ENCODE results near the gene RUNX2. TPM values are rescaled to one million over a fixed set of nuclear protein-coding genes. Genes with fewer than 3 reads are reported as not detected.

RUNX2 gene
- total RNA-seq, 3 donors from 2014 or later: 2.7 to 7.3 (median 7.2) TPM

DNA sequence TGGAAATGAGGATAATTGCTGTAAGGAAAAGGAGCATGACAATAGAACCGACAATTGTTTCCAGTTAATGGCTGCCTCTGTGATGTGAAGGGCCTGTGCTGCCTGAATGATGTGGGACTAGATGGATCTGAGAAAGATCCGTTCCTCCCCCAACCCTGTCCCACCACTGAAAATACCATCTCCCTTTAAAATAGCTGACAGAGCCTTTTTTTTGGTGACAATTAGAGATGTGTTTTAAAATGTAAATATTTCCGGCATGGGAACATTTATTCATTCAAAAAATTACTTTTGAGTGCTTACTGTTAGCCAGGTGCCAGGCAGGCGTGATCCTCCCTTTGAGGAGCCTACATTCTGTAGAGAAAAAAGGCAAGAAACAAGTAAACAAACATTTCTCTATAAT is 122.0 kb downstream of the RUNX2 start:
- Histone ChIP-seq H3K27me3 (no peaks in the 10 kb centered on the region), H3K36me3 (no peaks in the 10 kb centered on the region), H3K9me3 (no peaks in the 10 kb centered on the region), H3K27ac (no peak overlapping the region), H3K4me3 (no peak overlapping the region), H3K4me1 (peaks cover 4 to 10% of the 10 kb centered on the region in 2 donors)
- TF ChIP-seq POLR2A (IDR thresholded peaks at IDR 0.05) (no peak), POLR2AphosphoS5 (IDR thresholded peaks at IDR 0.05) (no peak)
- TF ChIP-seq, protein P1, sequence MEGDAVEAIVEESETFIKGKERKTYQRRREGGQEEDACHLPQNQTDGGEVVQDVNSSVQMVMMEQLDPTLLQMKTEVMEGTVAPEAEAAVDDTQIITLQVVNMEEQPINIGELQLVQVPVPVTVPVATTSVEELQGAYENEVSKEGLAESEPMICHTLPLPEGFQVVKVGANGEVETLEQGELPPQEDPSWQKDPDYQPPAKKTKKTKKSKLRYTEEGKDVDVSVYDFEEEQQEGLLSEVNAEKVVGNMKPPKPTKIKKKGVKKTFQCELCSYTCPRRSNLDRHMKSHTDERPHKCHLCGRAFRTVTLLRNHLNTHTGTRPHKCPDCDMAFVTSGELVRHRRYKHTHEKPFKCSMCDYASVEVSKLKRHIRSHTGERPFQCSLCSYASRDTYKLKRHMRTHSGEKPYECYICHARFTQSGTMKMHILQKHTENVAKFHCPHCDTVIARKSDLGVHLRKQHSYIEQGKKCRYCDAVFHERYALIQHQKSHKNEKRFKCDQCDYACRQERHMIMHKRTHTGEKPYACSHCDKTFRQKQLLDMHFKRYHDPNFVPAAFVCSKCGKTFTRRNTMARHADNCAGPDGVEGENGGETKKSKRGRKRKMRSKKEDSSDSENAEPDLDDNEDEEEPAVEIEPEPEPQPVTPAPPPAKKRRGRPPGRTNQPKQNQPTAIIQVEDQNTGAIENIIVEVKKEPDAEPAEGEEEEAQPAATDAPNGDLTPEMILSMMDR (IDR thresholded peaks at IDR 0.05): no peak
- DNase-seq (ENCODE audit: low spot score in 2 of 2): no peak
- intact Hi-C loops (cut with DNase I; ENCODE audit: low total_unique reads): loop anchor here (2.0 kb wide), 1 partner anchor 71 kb away; no protein-coding TSS in a partner anchor

DNA sequence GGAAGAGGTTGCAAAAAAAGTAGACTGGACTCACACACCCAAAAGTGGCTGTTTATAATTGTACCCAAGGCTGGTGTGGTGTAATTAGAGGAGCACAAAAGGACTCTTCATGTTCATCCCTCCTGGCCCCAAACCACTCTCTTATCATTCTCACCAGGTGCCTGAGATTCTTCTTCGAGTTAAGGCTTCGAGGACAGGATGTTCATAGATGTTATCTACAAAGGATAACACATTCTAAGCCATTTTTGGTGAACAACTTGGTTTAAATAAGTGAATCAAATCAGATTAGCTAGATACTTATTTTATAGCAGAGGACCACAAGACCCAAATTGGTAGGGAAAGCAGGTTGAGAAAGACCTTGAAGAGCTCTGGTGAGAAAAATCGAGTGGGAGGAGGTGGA is 122.7 kb downstream of the RUNX2 start:
- TF ChIP-seq POLR2A (IDR thresholded peaks at IDR 0.05): no peak
- TF ChIP-seq POLR2AphosphoS5 (IDR thresholded peaks at IDR 0.05): no peak
- TF ChIP-seq, protein P1 (IDR thresholded peaks at IDR 0.05): no peak
- H3K4me1 ChIP-seq: peaks cover 0 to 5% of the 10 kb centered on the region in 2 donors

DNA sequence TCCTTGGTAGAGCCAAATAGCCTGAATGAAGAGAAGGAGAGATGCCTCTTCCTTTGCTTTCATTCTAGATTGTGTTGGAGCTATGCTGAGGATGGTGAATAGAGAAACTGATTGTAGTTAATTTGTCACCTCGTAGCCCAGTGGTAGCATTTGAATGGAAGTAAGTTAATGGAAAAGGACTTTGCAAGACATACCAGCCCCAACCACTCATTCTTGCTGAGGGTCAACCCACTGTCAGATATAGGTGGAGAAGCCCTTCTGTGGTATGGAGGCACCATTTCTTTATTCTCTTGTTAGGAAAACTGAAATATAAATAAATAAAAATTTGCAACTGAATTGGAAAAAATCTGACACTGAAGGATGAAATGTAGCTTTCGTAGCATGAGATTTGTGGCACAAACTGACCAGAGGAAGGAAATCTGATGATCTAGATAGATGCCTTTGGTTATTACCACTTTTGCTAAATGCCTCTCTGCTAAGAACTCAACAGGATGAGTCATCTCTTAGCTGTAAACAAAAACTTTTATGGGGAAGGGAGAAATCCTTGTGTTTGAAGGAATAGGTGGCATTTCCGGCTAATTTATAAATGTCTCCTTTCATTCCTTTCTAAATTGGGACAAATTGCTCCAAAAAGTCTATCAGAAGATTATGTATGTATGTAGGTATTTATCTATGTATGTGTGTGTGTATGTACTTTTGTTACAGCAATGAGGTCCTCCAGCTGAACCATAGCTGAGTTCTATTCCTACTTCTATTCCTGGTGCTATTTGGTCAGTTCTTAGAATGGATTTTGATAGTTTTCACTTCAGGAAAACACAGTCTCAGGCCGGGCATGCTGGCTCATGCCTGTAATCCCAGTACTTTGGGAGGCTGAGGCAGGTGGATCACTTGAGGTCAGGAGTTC is 126.1 kb downstream of the RUNX2 start:
- intact Hi-C loops (cut with DNase I; ENCODE audit: low total_unique reads): no loop called here
- no peaks in the 10 kb centered on the region for H3K9me3 ChIP-seq
- no peaks in the 10 kb centered on the region for H3K4me1 ChIP-seq
- no peak overlapping the region for H3K4me3 ChIP-seq
- TF ChIP-seq POLR2A (IDR thresholded peaks at IDR 0.05) (no peak), POLR2AphosphoS5 (IDR thresholded peaks at IDR 0.05) (no peak)
- TF ChIP-seq, protein P1 (IDR thresholded peaks at IDR 0.05): no peak
- no peaks in the 10 kb centered on the region for H3K27me3 ChIP-seq
- no peak overlapping the region for H3K27ac ChIP-seq
- no peak for DNase-seq (ENCODE audit: low spot score in 2 of 2)
- H3K36me3 ChIP-seq: no peaks in the 10 kb centered on the region

More for the DNA sequence above, 122.7 kb downstream of the RUNX2 start:
- no peaks in the 10 kb centered on the region for H3K27me3 ChIP-seq
- DNase-seq (ENCODE audit: low spot score in 2 of 2): no peak
- H3K4me3 ChIP-seq: no peak overlapping the region
- H3K9me3 ChIP-seq: no peaks in the 10 kb centered on the region
- no peak overlapping the region for H3K27ac ChIP-seq
- no peaks in the 10 kb centered on the region for H3K36me3 ChIP-seq
- intact Hi-C loops (cut with DNase I; ENCODE audit: low total_unique reads): loop anchor here (2.0 kb wide), 1 partner anchor 72 kb away; no protein-coding TSS in a partner anchor

DNA sequence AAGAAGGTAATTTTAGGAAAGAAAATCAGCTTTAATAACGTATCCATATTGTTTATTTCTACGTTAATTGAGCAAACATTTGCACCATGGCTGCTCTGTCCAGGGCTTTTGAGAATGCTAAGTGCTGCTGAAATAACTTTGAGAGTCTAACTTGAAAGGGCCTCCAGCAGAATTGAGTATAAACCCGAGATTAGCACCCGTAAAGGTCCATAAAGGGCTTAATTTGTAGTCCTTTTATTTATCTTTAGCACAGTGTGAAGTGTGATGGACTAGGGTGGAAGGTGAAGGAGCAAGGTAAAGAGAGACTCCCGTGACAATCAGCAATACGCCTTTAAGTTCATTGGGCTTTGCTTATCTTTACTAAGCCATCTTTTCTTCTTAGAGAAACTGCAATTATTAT is 127.3 kb downstream of the RUNX2 start:
- H3K27me3 ChIP-seq: no peaks in the 10 kb centered on the region
- no peak overlapping the region for H3K4me3 ChIP-seq
- no peaks in the 10 kb centered on the region for H3K36me3 ChIP-seq
- TF ChIP-seq, protein P1 (IDR thresholded peaks at IDR 0.05): no peak
- intact Hi-C loops (cut with DNase I; ENCODE audit: low total_unique reads): no loop called here
- no peak overlapping the region for H3K27ac ChIP-seq
- no peaks in the 10 kb centered on the region for H3K4me1 ChIP-seq
- H3K9me3 ChIP-seq: no peaks in the 10 kb centered on the region
- DNase-seq (ENCODE audit: low spot score in 2 of 2): no peak

DNA sequence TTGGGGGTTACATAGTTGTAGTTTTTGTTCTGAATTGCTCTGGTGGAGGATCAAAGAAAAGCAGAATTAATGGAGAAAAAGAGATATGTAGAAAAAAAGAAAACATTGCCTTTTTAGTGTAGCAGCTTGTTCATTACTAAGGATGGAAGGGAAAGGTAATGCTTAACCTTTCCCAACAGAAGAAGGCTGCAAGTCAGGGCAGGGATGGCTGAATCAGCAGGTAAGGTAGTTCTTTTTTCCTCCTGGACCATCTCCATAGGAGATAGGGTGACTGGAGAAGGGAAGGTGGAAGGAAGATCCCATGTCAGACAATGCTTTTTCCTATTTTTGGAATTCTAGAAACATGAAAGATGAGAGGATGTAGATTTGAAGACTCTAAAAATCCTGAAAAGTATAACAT is 129.0 kb downstream of the RUNX2 start:
- Histone ChIP-seq H3K9me3 (no peaks in the 10 kb centered on the region), H3K4me1 (no peaks in the 10 kb centered on the region), H3K27me3 (no peaks in the 10 kb centered on the region), H3K4me3 (no peak overlapping the region), H3K27ac (no peak overlapping the region), H3K36me3 (no peaks in the 10 kb centered on the region)
- intact Hi-C loops (cut with DNase I; ENCODE audit: low total_unique reads): no loop called here
- TF ChIP-seq POLR2A (IDR thresholded peaks at IDR 0.05) (no peak), POLR2AphosphoS5 (IDR thresholded peaks at IDR 0.05) (no peak)
- TF ChIP-seq, protein P1 (IDR thresholded peaks at IDR 0.05): no peak
- DNase-seq (ENCODE audit: low spot score in 2 of 2): no peak

Measured in breast epithelium (tissue), 4 donors.